ENCODE measurements around the gene PYGO1.
"Not testable (repeated sequence)": the region's sequence is repeated elsewhere in the genome, so short reads cannot be mapped to it uniquely, and the experiment has no call there.

PYGO1 gene

DNA sequence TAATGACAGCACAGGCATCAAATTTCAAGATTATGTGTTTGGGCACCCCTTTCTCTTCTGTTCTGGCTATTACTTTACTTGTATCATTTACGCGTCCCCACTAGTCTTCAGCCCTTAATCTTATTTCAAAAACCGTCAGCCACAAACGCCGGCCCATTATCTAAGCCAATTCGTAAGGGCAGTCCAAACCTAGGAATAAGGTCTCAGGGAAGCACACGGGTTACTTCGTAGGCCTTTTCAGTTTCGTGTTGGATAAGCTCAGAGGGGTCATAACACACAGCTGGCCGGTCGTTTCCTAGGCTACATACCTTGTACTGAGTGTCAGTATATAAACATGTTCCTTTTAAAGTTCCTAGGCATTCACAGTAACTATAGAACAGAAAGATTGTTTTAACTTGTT, 75.0 kb downstream of the PYGO1 start:
- no peak for DNase-seq (ENCODE audit: low read depth in 1 of 2, low spot score in 1 of 2)

- DNase-seq (ENCODE audit: low read depth in 1 of 2, low spot score in 1 of 2), result no peak
Observed at GRCh38 chr15:55507567-55507966, 80.6 kb downstream of the PYGO1 start.

DNA sequence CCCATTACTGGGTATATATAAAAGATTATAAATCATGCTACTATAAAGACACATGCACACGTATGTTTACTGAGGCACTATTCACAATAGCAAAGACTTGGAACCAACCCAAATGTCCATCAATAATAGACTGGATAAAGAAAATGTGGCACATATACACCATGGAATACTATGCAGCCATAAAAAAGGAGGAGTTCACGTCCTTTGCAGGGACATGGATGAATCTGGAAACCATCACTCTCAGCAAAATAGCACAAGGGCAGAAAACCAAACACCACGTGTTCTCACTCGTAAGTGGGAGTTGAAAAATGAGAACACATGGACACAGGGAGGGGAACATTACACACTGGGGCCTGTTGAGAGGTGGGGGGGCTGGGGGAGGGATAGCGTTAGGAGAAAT, 82.7 kb downstream of the PYGO1 start:
- DNase-seq (ENCODE audit: low read depth in 1 of 2, low spot score in 1 of 2), result not testable (repeated sequence)

- DNase-seq (ENCODE audit: low read depth in 1 of 2, low spot score in 1 of 2), result no peak
Observed at GRCh38 chr15:55499151-55499550, 89.0 kb downstream of the PYGO1 start.

GRCh38 chr15:55498109-55498938, 89.8 kb downstream of the PYGO1 start:
- peak; percentile 37 to 54 for DNase-seq (ENCODE audit: low read depth in 1 of 2, low spot score in 1 of 2)

DNA sequence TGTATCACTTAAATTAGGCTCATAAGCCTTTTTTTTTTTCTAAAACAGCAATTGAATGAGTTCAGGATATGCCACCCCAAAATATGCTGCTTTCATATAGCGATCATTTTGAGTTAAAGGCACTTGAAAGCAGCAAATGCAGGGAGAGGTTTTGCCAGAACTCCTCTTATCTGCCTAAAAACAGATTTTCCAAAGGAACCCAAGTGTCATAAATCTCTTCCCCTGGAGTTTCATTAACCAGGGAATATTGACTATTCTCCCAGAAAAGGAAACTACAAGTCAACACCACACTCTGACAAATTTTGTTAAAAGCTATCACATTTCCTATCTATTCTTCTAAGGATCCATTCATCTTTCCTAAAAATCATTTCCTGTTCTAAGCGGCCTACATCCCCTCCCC, 91.4 kb downstream of the PYGO1 start:
- DNase-seq (ENCODE audit: low read depth in 1 of 2, low spot score in 1 of 2), result no peak

GRCh38 chr15:55494931-55495330, 93.2 kb downstream of the PYGO1 start:
- DNase-seq (ENCODE audit: low read depth in 1 of 2, low spot score in 1 of 2), result no peak

GRCh38 chr15:55488952-55489600, 99.1 kb downstream of the PYGO1 start:
- DNase-seq (ENCODE audit: low read depth in 1 of 2, low spot score in 1 of 2), result not testable (repeated sequence)
